Measurements from ENCODE around the gene GOLGA8B. TPM values are rescaled to one million over a fixed set of nuclear protein-coding genes. Genes with fewer than 3 reads are reported as not detected.

Gene GOLGA8B
- total RNA-seq, 1 experiment from 2014 or later: 42.1 TPM

GRCh38 chr15:34620814-34621213, 37.4 kb upstream of the GOLGA8B start:
- no peaks in the 10 kb centered on the region for H3K36me3 Mint-ChIP-seq (ENCODE audit: insufficient read depth in 1 of 3, low read depth in 3 of 3)
- H3K9me3 ChIP-seq (ENCODE audit: control insufficient read depth, low read depth, low read length): no peaks in the 10 kb centered on the region
- H2BK5ac ChIP-seq (ENCODE audit: insufficient read length, low read length): no peak overlapping the region
- H3K27me3 Mint-ChIP-seq (ENCODE audit: low read depth): peaks cover 6% of the 10 kb centered on the region
- no peak overlapping the region for H2AK5ac ChIP-seq (ENCODE audit: insufficient read length, low read length)
- H3K9ac ChIP-seq (ENCODE audit: extremely low read depth, insufficient read length, low read length): no peak overlapping the region
- no peak overlapping the region for H3K56ac ChIP-seq (ENCODE audit: insufficient read length, low read depth, low read length)
- H3K4me3 Mint-ChIP-seq: no peak overlapping the region
- TF ChIP-seq CTCF (conservative IDR thresholded peaks at IDR 0.05): no peak
- H3K79me2 ChIP-seq (ENCODE audit: insufficient read depth, low read length): no peaks in the 10 kb centered on the region
- no peak overlapping the region for H4K91ac ChIP-seq (ENCODE audit: insufficient read length, low read depth, low read length)
- no peak overlapping the region for H2BK120ac ChIP-seq (ENCODE audit: low read depth, low read length, poor library complexity, severe bottlenecking)
- H3K4ac ChIP-seq (ENCODE audit: low read depth, low read length): no peak overlapping the region
- no peaks in the 10 kb centered on the region for H3K27me3 ChIP-seq (ENCODE audit: insufficient read depth, low read length)
- H3K14ac ChIP-seq (ENCODE audit: insufficient read depth, low read length): no peak overlapping the region
- H4K20me1 ChIP-seq (ENCODE audit: control insufficient read depth, insufficient read depth, insufficient read length): no peaks in the 10 kb centered on the region
- no peaks in the 10 kb centered on the region for H3K79me1 ChIP-seq (ENCODE audit: insufficient read depth, low read depth, low read length, poor library complexity, severe bottlenecking)
- no peaks in the 10 kb centered on the region for H3K23me2 ChIP-seq (ENCODE audit: insufficient read length, low read depth, low read length, poor library complexity, severe bottlenecking)
- no CpG with 5 or more reads among the region's 2 CpGs for WGBS (ENCODE audit: extremely low coverage, insufficient read length, low lambda C conversion rate)
- no peak overlapping the region for H4K5ac ChIP-seq (ENCODE audit: insufficient read length, low read depth, low read length)
- H2BK15ac ChIP-seq (ENCODE audit: low read depth, low read length): no peak overlapping the region
- H3K4me1 Mint-ChIP-seq: no peaks in the 10 kb centered on the region
- no peak overlapping the region for H3K27ac Mint-ChIP-seq
- DNase-seq: no peak
- H3K27ac ChIP-seq (ENCODE audit: insufficient read length, low read depth, low read length): no peak overlapping the region
- no peak overlapping the region for H2BK20ac ChIP-seq (ENCODE audit: low read depth, low read length, poor library complexity, severe bottlenecking)
- no peak overlapping the region for H2AFZ ChIP-seq (ENCODE audit: low read length)
- no peak overlapping the region for H3K18ac ChIP-seq (ENCODE audit: insufficient read length, low read depth, low read length)
- no peak overlapping the region for H3T11ph ChIP-seq (ENCODE audit: low read length)
- no peak overlapping the region for H2BK12ac ChIP-seq (ENCODE audit: insufficient read length, low read depth, low read length)
- no peak overlapping the region for H3K4me2 ChIP-seq (ENCODE audit: insufficient read depth, insufficient read length, low read length)
- H3K9me3 Mint-ChIP-seq: no peaks in the 10 kb centered on the region
- H3K4me1 ChIP-seq (ENCODE audit: insufficient read depth, low read length): no peaks in the 10 kb centered on the region
- H3K23ac ChIP-seq (ENCODE audit: insufficient read length, low read depth, low read length): no peak overlapping the region
- no peak overlapping the region for H4K8ac ChIP-seq (replicated peaks; ENCODE audit: insufficient read length, low read depth, low read length)
